Measurements from ENCODE around the gene GALNT6. TPM values are rescaled to one million over a fixed set of nuclear protein-coding genes. Genes with fewer than 3 reads are reported as not detected.

The GALNT6 gene
- total RNA-seq, 1 experiment from 2014 or later: 73.0 TPM

- Histone ChIP-seq H3K79me2 (ENCODE audit: low read depth) (no peaks in the 10 kb centered on the region), H3K4me1 (replicated peaks; ENCODE audit: insufficient read depth) (peaks cover 33% of the 10 kb centered on the region), H3K9me2 (ENCODE audit: insufficient read depth) (no peaks in the 10 kb centered on the region), H4K20me1 (ENCODE audit: insufficient read depth) (no peaks in the 10 kb centered on the region), H3F3A (ENCODE audit: insufficient read depth, low read depth) (peaks cover 36% of the 10 kb centered on the region), H3K36me3 (ENCODE audit: low read depth) (no peaks in the 10 kb centered on the region), H3K27me3 (ENCODE audit: insufficient read depth, low read depth) (no peaks in the 10 kb centered on the region), H3K27ac (peak overlapping the region; percentile 76), H3K9me3 (ENCODE audit: insufficient read depth, low read depth) (no peaks in the 10 kb centered on the region), H2AFZ (no peak overlapping the region), H3K4me3 (no peak overlapping the region), H3K4me2 (peak overlapping the region; percentile 51)
- POLR2A ChIA-PET (ENCODE audit: unreplicated experiment): interaction anchor here (0.6 to 1.0 kb wide), 5 partner anchors 11 to 59 kb away, joined by 3 to 15 read pairs (median 7); no protein-coding TSS in a partner anchor
- TF ChIP-seq EZH2 (IDR thresholded peaks at IDR 0.05; ENCODE audit: low read depth): no peak
- no peak for TF ChIP-seq CTCF (conservative IDR thresholded peaks at IDR 0.05)
- intact Hi-C loops (cut with micrococcal nuclease; ENCODE audit: unreplicated experiment): no loop called here
- BruUV-seq (replicated peaks): no TSS peak
- peak; percentile 55 to 95 for DNase-seq
- CTCF ChIA-PET: interaction anchor here (0.5 to 1.4 kb wide), 3 partner anchors 33 to 275 kb away, joined by 6 to 8 read pairs (median 7); no protein-coding TSS in a partner anchor
These were observed 83.3 kb downstream of the GALNT6 start for GRCh38 chr12:51307655-51308593.

- POLR2A ChIA-PET (ENCODE audit: unreplicated experiment): no interaction called here
These were observed 84.7 kb downstream of the GALNT6 start for GRCh38 chr12:51306507-51306906.

More at GRCh38 chr12:51306507-51306906, 84.7 kb downstream of the GALNT6 start:
- intact Hi-C loops (cut with micrococcal nuclease; ENCODE audit: unreplicated experiment): no loop called here
- Histone ChIP-seq H3K27ac (no peak overlapping the region), H3F3A (ENCODE audit: insufficient read depth, low read depth) (peaks cover 36% of the 10 kb centered on the region), H3K9me3 (ENCODE audit: insufficient read depth, low read depth) (no peaks in the 10 kb centered on the region), H4K20me1 (ENCODE audit: insufficient read depth) (no peaks in the 10 kb centered on the region), H3K27me3 (ENCODE audit: insufficient read depth, low read depth) (no peaks in the 10 kb centered on the region), H3K4me2 (no peak overlapping the region), H2AFZ (no peak overlapping the region), H3K4me1 (replicated peaks; ENCODE audit: insufficient read depth) (peaks cover 33% of the 10 kb centered on the region), H3K4me3 (no peak overlapping the region), H3K36me3 (ENCODE audit: low read depth) (no peaks in the 10 kb centered on the region), H3K9me2 (ENCODE audit: insufficient read depth) (no peaks in the 10 kb centered on the region; the same call in 1 of the 2 replicates), H3K79me2 (ENCODE audit: low read depth) (no peaks in the 10 kb centered on the region)
- CTCF ChIA-PET: no interaction called here
- no peak for DNase-seq
- BruUV-seq (replicated peaks): no TSS peak
- TF ChIP-seq CTCF (conservative IDR thresholded peaks at IDR 0.05) (no peak), EZH2 (IDR thresholded peaks at IDR 0.05; ENCODE audit: low read depth) (no peak)

Other genes starting within 250 kb of the GALNT6 start
- gene TFCP2, start 218.3 kb downstream of the GALNT6 start, total RNA-seq (2021): 17.1 and 25.7 TPM in 2 replicates
- 5.3 and 7.0 TPM in 2 replicates for gene POU6F1, start 173.3 kb downstream of the GALNT6 start, total RNA-seq (2021)
- gene DAZAP2, start 152.6 kb downstream of the GALNT6 start, total RNA-seq (2021): 84.4 and 154 TPM in 2 replicates
- 36.3 and 42.9 TPM in 2 replicates for gene SMAGP, start 121.0 kb downstream of the GALNT6 start, total RNA-seq (2021)
- not detected in 2 replicates for gene BIN2, start 67.2 kb downstream of the GALNT6 start, total RNA-seq (2021)
- gene CELA1, start 44.7 kb downstream of the GALNT6 start, total RNA-seq (2021): 0.58 TPM in 1 of 2 replicates, not detected in the other
- gene SLC4A8, start 33.4 kb upstream of the GALNT6 start, total RNA-seq (2021): 2.6 and 3.0 TPM in 2 replicates
- gene SCN8A, start 199.8 kb upstream of the GALNT6 start, total RNA-seq (2021): 0.17 TPM in 1 of 2 replicates, not detected in the other

Measured in PC-9 (cell line).